ENCODE results near the gene ZNF354B. TPM values are rescaled to one million over a fixed set of nuclear protein-coding genes. Genes with fewer than 3 reads are reported as not detected.

Gene ZNF354B
- total RNA-seq, 1 experiment from 2014 or later: 11.6 TPM

GRCh38 chr5:178817506-178817905, 42.2 kb upstream of the ZNF354B start:
- intact Hi-C loops (cut with micrococcal nuclease): no loop called here
- no peak for DNase-seq (ENCODE audit: low read depth, low spot score)
- RAD21 ChIA-PET (ENCODE audit: low non-redundant PET in 1 of 2, low total read pairs in 2 of 2, uncharacterized antibody in 2 of 2, unreplicated experiment in 2 of 2): no interaction called here
- no peak overlapping the region for H3K9ac ChIP-seq (ENCODE audit: low read length)
- H3K4me1 ChIP-seq (ENCODE audit: control insufficient read depth in 1 of 2, insufficient read depth in 2 of 2, low read length in 2 of 2): no peaks in the 10 kb centered on the region
- CTCF ChIA-PET: no interaction called here
- no peak overlapping the region for H3K4me3 ChIP-seq (replicated peaks in 1 of 2; ENCODE audit: low read depth in 1 of 2, low read length in 2 of 2)
- ATAC-seq: no peak
- H3K9me2 ChIP-seq (ENCODE audit: insufficient read depth): no peaks in the 10 kb centered on the region
- POLR2A ChIA-PET: no interaction called here
- no peak overlapping the region for H3K4me2 ChIP-seq (ENCODE audit: low read length)
- H3K36me3 ChIP-seq (ENCODE audit: control insufficient read depth in 1 of 2, insufficient read depth in 2 of 2, low read length in 2 of 2): no peaks in the 10 kb centered on the region; a peak in 2 of 4 replicates
- H3K27ac ChIP-seq (ENCODE audit: low read depth, low read length): no peak overlapping the region
- BruUV-seq (replicated peaks): no TSS peak
- no peak overlapping the region for H2AFZ ChIP-seq (ENCODE audit: low read depth, low read length, poor library complexity, severe bottlenecking)
- no peak for TF ChIP-seq ELF1 (IDR thresholded peaks at IDR 0.05; ENCODE audit: borderline replicate concordance, low read depth)
- TF ChIP-seq SIN3A (IDR thresholded peaks at IDR 0.05; ENCODE audit: low read depth): no peak
- TF ChIP-seq FOSL1 (IDR thresholded peaks at IDR 0.05; ENCODE audit: low read depth): no peak
- TF ChIP-seq CEBPB (IDR thresholded peaks at IDR 0.05; ENCODE audit: low read depth): no peak
- TF ChIP-seq ZNF274 (IDR thresholded peaks at IDR 0.05; ENCODE audit: low read depth, low read length): no peak
- no peak for TF ChIP-seq CBX3 (IDR thresholded peaks at IDR 0.05; ENCODE audit: low read depth)
- no peak for TF ChIP-seq JUND (IDR thresholded peaks at IDR 0.05)
- H4K20me1 ChIP-seq (ENCODE audit: insufficient read depth): no peaks in the 10 kb centered on the region
- H3K9me3 ChIP-seq (ENCODE audit: control insufficient read depth in 1 of 2, insufficient read depth in 1 of 2, low read depth in 1 of 2, low read length in 2 of 2): no peaks in the 10 kb centered on the region
- peaks cover 71% of the 10 kb centered on the region for H3K79me2 ChIP-seq (ENCODE audit: insufficient read depth, low read length)
- no peaks in the 10 kb centered on the region for H3K27me3 ChIP-seq (ENCODE audit: insufficient read depth, low read length)

DNA sequence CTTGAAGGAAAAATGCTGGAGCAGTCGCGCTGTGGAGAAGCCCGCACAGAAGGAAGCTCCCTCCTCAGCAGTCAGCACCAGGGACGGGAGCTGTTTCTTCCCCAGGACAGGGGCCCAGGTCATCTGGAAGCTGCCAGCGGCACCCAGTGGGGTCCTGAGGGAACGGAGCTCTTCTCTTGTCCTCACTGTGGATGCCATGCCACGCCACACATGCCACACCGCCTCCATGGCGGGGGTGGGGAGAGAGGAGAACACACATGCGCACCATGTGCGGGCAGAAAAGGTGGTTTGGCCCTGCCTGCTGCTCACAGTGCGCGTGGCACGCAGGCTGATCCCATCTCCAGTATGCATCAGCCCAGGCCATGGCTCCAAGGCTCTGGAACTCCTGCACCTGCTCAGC, 41.7 kb upstream of the ZNF354B start:
- Histone ChIP-seq H3K9me3 (ENCODE audit: control insufficient read depth in 1 of 2, insufficient read depth in 1 of 2, low read depth in 1 of 2, low read length in 2 of 2) (no peaks in the 10 kb centered on the region), H3K27me3 (ENCODE audit: insufficient read depth, low read length) (no peaks in the 10 kb centered on the region), H3K79me2 (ENCODE audit: insufficient read depth, low read length) (peaks cover 70% of the 10 kb centered on the region), H3K4me3 (replicated peaks in 1 of 2; ENCODE audit: low read depth in 1 of 2, low read length in 2 of 2) (no peak overlapping the region), H3K27ac (ENCODE audit: low read depth, low read length) (no peak overlapping the region), H3K9me2 (ENCODE audit: insufficient read depth) (no peaks in the 10 kb centered on the region), H4K20me1 (ENCODE audit: insufficient read depth) (no peaks in the 10 kb centered on the region), H3K36me3 (ENCODE audit: control insufficient read depth in 1 of 2, insufficient read depth in 2 of 2, low read length in 2 of 2) (no peaks in the 10 kb centered on the region; a peak in 2 of 4 replicates), H3K9ac (ENCODE audit: low read length) (no peak overlapping the region), H2AFZ (ENCODE audit: low read depth, low read length, poor library complexity, severe bottlenecking) (no peak overlapping the region), H3K4me2 (ENCODE audit: low read length) (no peak overlapping the region), H3K4me1 (ENCODE audit: control insufficient read depth in 1 of 2, insufficient read depth in 2 of 2, low read length in 2 of 2) (no peaks in the 10 kb centered on the region)
- intact Hi-C loops (cut with micrococcal nuclease): no loop called here
- ChIA-PET CTCF (no interaction called here), RAD21 (ENCODE audit: low non-redundant PET in 1 of 2, low total read pairs in 2 of 2, uncharacterized antibody in 2 of 2, unreplicated experiment in 2 of 2) (no interaction called here), POLR2A (no interaction called here)
- no peak for DNase-seq (ENCODE audit: low read depth, low spot score)
- BruUV-seq (replicated peaks): no TSS peak
- no peak for ATAC-seq
- TF ChIP-seq POLR2A (IDR thresholded peaks at IDR 0.05; ENCODE audit: borderline replicate concordance, extremely low read depth, insufficient read depth, insufficient read length) (no peak), TCF7L2 (IDR thresholded peaks at IDR 0.05; ENCODE audit: borderline replicate concordance, extremely low read depth, insufficient read depth, insufficient read length) (no peak), JUND (IDR thresholded peaks at IDR 0.05) (no peak), RAD21 (IDR thresholded peaks at IDR 0.05; ENCODE audit: low read depth) (no peak), SIN3A (IDR thresholded peaks at IDR 0.05; ENCODE audit: low read depth) (no peak), EZH2phosphoT487 (IDR thresholded peaks at IDR 0.05; ENCODE audit: borderline replicate concordance) (no peak), CBX3 (IDR thresholded peaks at IDR 0.05; ENCODE audit: low read depth) (no peak), CEBPB (IDR thresholded peaks at IDR 0.05; ENCODE audit: low read depth) (no peak), FOSL1 (IDR thresholded peaks at IDR 0.05; ENCODE audit: low read depth) (no peak), ELF1 (IDR thresholded peaks at IDR 0.05; ENCODE audit: borderline replicate concordance, low read depth) (no peak)
- TF ChIP-seq, protein P1, sequence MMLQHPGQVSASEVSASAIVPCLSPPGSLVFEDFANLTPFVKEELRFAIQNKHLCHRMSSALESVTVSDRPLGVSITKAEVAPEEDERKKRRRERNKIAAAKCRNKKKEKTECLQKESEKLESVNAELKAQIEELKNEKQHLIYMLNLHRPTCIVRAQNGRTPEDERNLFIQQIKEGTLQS (IDR thresholded peaks at IDR 0.05): no peak
- TF ChIP-seq, protein P2, sequence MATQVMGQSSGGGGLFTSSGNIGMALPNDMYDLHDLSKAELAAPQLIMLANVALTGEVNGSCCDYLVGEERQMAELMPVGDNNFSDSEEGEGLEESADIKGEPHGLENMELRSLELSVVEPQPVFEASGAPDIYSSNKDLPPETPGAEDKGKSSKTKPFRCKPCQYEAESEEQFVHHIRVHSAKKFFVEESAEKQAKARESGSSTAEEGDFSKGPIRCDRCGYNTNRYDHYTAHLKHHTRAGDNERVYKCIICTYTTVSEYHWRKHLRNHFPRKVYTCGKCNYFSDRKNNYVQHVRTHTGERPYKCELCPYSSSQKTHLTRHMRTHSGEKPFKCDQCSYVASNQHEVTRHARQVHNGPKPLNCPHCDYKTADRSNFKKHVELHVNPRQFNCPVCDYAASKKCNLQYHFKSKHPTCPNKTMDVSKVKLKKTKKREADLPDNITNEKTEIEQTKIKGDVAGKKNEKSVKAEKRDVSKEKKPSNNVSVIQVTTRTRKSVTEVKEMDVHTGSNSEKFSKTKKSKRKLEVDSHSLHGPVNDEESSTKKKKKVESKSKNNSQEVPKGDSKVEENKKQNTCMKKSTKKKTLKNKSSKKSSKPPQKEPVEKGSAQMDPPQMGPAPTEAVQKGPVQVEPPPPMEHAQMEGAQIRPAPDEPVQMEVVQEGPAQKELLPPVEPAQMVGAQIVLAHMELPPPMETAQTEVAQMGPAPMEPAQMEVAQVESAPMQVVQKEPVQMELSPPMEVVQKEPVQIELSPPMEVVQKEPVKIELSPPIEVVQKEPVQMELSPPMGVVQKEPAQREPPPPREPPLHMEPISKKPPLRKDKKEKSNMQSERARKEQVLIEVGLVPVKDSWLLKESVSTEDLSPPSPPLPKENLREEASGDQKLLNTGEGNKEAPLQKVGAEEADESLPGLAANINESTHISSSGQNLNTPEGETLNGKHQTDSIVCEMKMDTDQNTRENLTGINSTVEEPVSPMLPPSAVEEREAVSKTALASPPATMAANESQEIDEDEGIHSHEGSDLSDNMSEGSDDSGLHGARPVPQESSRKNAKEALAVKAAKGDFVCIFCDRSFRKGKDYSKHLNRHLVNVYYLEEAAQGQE (IDR thresholded peaks at IDR 0.05; ENCODE audit: low read depth): no peak
